ENCODE results near the gene ATXN7L2. TPM values are rescaled to one million over a fixed set of nuclear protein-coding genes. Genes with fewer than 3 reads are reported as not detected.
A peak's percentile ranks its signal among the peaks of the same experiment; 100 is the strongest.

The ATXN7L2 gene
- total RNA-seq, 2 experiments from 2014 or later: 12.4 to 14.0 TPM

DNA sequence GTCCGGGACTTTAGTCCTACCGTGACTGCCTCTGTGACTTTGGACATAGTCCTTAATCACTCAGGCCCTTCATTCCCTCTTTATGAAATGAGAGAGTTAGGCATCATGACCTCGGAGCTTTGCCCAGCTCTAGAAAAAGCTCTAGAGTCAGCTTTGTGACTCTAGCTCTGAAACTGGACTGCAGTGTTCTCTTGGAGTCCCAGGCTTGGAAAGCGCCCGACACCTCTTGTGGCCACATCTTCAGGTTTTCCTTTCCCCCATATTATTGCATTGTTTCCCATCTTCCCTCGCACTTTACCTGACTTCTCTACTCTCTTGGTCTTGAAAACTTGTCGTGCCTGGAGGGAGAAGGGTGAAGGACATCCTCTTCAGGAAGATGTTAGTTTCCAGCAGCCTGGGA is 38.3 kb downstream of the ATXN7L2 start:
- peaks cover 21% of the 10 kb centered on the region for H3K27me3 Mint-ChIP-seq
- ChIA-PET CTCF (interaction anchor here (1.3 to 46.6 kb wide), 3 partner anchors 11 to 23 kb away, joined by 3 to 1139 read pairs (median 3); partner anchors contain the start of genes AMIGO1, ATXN7L2 and CYB561D1), POLR2A (no interaction called here)
- no peak overlapping the region for H3K4me3 Mint-ChIP-seq
- no peak for DNase-seq
- no peaks in the 10 kb centered on the region for H3K36me3 Mint-ChIP-seq (ENCODE audit: low read depth)
- no peaks in the 10 kb centered on the region for H3K9me3 Mint-ChIP-seq
- H3K27ac Mint-ChIP-seq: no peak overlapping the region
- H3K4me1 Mint-ChIP-seq: peaks cover 1% of the 10 kb centered on the region

- CTCF ChIA-PET: interaction anchor here (1.6 to 46.6 kb wide), 2 partner anchors 9 to 25 kb away, joined by 8 to 1139 read pairs; partner anchors contain the start of genes AMIGO1, ATXN7L2 and CYB561D1
- no peaks in the 10 kb centered on the region for H3K9me3 Mint-ChIP-seq
- peaks cover 2% of the 10 kb centered on the region for H3K4me1 Mint-ChIP-seq
- no peak for DNase-seq
- H3K4me3 Mint-ChIP-seq: no peak overlapping the region
- no peaks in the 10 kb centered on the region for H3K36me3 Mint-ChIP-seq (ENCODE audit: low read depth)
- no peak overlapping the region for H3K27ac Mint-ChIP-seq
- POLR2A ChIA-PET: no interaction called here
- H3K27me3 Mint-ChIP-seq: peaks cover 21% of the 10 kb centered on the region
Observed at GRCh38 chr1:109523706-109524105, 40.0 kb downstream of the ATXN7L2 start.

DNA sequence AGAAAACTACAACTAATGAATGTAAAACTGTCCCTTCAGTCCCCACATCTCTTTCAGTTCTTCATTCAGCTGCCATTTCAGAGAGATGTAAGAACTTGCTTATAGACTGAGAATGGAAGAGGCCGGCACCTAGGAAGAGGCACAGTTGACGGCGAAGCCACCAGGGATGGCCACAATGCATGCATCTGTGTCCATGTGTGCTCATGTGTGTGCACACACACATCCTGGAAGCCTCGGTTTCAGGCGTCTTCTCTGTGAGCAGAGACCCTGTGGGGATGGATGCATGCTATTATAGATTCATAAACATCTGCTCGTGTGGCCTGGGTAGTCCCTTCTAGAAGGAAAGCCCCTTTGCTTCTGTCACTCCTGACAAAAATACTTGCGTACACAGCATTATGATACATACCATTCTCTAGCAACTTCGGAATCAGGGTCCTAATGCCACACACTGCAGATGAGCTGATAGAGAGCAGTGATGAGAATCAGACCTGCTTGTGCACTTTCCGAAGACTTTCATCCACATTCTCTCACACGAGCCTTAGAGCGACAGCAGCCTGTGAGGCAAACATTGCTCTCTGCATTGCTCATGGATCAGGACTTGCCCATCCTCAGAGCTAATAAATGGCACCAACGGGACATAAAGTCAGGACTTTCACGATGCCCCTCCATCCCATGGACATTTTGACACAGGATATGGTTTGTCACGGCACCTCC is 43.5 kb downstream of the ATXN7L2 start:
- DNase-seq: no peak
- no peaks in the 10 kb centered on the region for H3K36me3 Mint-ChIP-seq (ENCODE audit: low read depth)
- peaks cover 10% of the 10 kb centered on the region for H3K27me3 Mint-ChIP-seq
- peaks cover 32% of the 10 kb centered on the region for H3K4me1 Mint-ChIP-seq
- H3K4me3 Mint-ChIP-seq: no peak overlapping the region
- H3K27ac Mint-ChIP-seq: no peak overlapping the region
- ChIA-PET CTCF (interaction anchor here (0.7 to 46.6 kb wide), 3 partner anchors 19 to 489 kb away, joined by 4 to 1139 read pairs (median 7); partner anchors contain the start of genes AMIGO1, ATXN7L2 and CYB561D1), POLR2A (no interaction called here)
- H3K9me3 Mint-ChIP-seq: no peaks in the 10 kb centered on the region

DNA sequence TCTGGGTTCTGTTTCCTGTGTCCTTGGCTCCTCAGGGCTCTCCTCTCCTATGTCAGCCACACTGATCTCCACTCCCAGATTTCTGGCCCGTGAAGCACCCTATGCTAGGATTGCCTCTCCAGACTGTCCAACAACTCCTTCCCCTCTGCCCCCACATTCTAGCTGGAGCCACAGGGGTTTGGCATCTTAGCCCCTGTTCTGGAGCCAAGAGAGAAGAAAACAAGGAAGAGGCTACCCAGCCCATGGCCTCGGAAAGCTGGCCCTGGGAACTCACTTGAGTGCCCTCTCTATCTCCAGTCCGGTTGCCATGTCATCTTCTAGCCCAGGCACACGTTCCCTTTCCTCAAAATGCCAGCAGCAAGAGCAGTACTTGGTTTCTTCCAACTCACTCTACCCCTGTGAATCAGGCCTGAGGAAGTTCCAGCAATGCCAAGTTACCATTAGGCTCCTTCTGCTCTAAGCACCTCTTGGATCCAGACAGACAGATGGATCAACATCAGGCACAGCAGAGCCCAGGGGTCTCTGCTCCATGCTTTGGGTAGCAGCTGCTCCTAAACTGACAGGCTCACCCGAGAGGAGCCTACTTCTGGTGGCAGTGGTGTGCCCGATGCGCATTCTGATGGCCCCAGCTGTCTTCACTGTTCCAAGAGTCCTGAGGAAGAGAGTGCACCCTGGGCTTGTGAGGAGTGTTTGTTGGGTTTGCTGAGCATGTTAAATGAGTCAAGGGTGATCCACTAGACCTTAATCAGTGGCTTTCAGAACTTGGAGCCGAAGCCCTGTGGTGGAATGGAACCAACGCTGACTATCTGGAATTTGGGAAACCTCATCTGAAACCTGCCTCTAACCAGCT is 44.4 kb downstream of the ATXN7L2 start:
- no peak overlapping the region for H3K27ac Mint-ChIP-seq
- no peak overlapping the region for H3K4me3 Mint-ChIP-seq
- POLR2A ChIA-PET: no interaction called here

GRCh38 chr1:109528712-109529111 is 45.0 kb downstream of the ATXN7L2 start:
- H3K4me1 Mint-ChIP-seq: peaks cover 39% of the 10 kb centered on the region
- no peaks in the 10 kb centered on the region for H3K9me3 Mint-ChIP-seq
- H3K4me3 Mint-ChIP-seq: no peak overlapping the region
- no peaks in the 10 kb centered on the region for H3K36me3 Mint-ChIP-seq (ENCODE audit: low read depth)
- H3K27ac Mint-ChIP-seq: no peak overlapping the region
- H3K27me3 Mint-ChIP-seq: peaks cover 5% of the 10 kb centered on the region
- CTCF ChIA-PET: interaction anchor here (0.9 to 46.6 kb wide), 6 partner anchors 9 to 103 kb away, joined by 3 to 1139 read pairs (median 4); partner anchors contain the start of genes AMIGO1, ATXN7L2 and CYB561D1
- POLR2A ChIA-PET: no interaction called here
- DNase-seq: no peak

More for the DNA sequence above, 44.4 kb downstream of the ATXN7L2 start:
- Mint-ChIP-seq H3K9me3 (no peaks in the 10 kb centered on the region), H3K36me3 (ENCODE audit: low read depth) (no peaks in the 10 kb centered on the region), H3K4me1 (peaks cover 38% of the 10 kb centered on the region), H3K27me3 (peaks cover 5% of the 10 kb centered on the region)
- CTCF ChIA-PET: interaction anchor here (0.9 to 46.6 kb wide), 5 partner anchors 9 to 103 kb away, joined by 3 to 1139 read pairs (median 4); partner anchors contain the start of genes AMIGO1, ATXN7L2 and CYB561D1
- no peak for DNase-seq

DNA sequence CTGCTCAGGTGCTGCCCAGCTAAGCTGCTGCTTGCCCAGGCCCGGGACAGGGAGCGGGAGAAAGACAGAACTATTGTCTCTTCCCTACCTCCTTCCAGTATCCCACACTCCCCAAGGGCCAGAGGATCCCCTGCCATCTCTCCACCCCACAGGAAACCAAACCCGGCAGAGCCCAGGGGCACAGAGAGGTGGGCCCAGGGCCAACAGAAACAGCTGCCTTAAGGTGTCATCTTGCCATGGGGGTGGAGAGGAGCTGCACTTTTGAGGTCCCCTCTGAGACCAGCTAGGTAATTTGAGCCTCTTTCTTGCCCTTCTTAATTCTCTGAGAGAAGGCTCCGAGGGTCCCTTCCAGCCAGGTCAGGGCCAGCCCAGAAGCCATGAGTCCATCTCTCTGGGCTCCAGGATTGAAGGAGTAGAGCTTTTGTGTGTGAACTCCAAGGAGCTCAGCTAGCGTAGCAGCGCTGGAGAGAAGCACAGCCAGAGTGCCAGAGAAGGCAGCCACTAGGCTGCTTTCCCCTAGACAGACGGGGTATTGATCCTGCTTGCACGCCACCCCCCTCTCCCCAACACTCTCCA is 46.3 kb downstream of the ATXN7L2 start:
- CTCF ChIA-PET: interaction anchor here (0.7 to 46.6 kb wide), 7 partner anchors 9 to 432 kb away, joined by 3 to 1139 read pairs (median 3); partner anchors contain the start of genes AMIGO1, ATXN7L2 and CYB561D1
- no peak for DNase-seq

GRCh38 chr1:109530457-109531087 is 46.9 kb downstream of the ATXN7L2 start:
- Mint-ChIP-seq H3K27ac (peak overlapping the region; percentile 96), H3K36me3 (ENCODE audit: low read depth) (no peaks in the 10 kb centered on the region), H3K27me3 (peaks cover 5% of the 10 kb centered on the region), H3K4me3 (peak overlapping the region; percentile 17), H3K9me3 (no peaks in the 10 kb centered on the region), H3K4me1 (peaks cover 39% of the 10 kb centered on the region)
- ChIA-PET CTCF (interaction anchor here (1.0 to 46.6 kb wide), 5 partner anchors 8 to 431 kb away, joined by 3 to 1139 read pairs (median 4); partner anchors contain the start of genes AMIGO1, ATXN7L2 and CYB561D1), POLR2A (no interaction called here)
- no peak for DNase-seq

More for the DNA sequence above, 46.3 kb downstream of the ATXN7L2 start:
- POLR2A ChIA-PET: no interaction called here
- Mint-ChIP-seq H3K9me3 (no peaks in the 10 kb centered on the region), H3K36me3 (ENCODE audit: low read depth) (no peaks in the 10 kb centered on the region), H3K27ac (peak overlapping the region; percentile 96), H3K4me3 (no peak overlapping the region), H3K27me3 (peaks cover 5% of the 10 kb centered on the region), H3K4me1 (peaks cover 39% of the 10 kb centered on the region)

GRCh38 chr1:109531380-109531779 is 47.7 kb downstream of the ATXN7L2 start:
- Mint-ChIP-seq H3K27ac (peak overlapping the region; percentile 96), H3K4me1 (peaks cover 39% of the 10 kb centered on the region), H3K9me3 (no peaks in the 10 kb centered on the region), H3K4me3 (peak overlapping the region; percentile 17), H3K27me3 (peaks cover 2% of the 10 kb centered on the region), H3K36me3 (ENCODE audit: low read depth) (no peaks in the 10 kb centered on the region)
- DNase-seq: no peak
- ChIA-PET POLR2A (interaction anchor here (1.4 kb wide), 1 partner anchor 29 kb away, joined by 4 read pairs; no protein-coding TSS in a partner anchor), CTCF (interaction anchor here (0.9 to 46.6 kb wide), 35 partner anchors 11 to 453 kb away, joined by 3 to 1139 read pairs (median 6); partner anchors contain the start of genes AHCYL1, AMIGO1, AMPD2 and ATXN7L2)

GRCh38 chr1:109531826-109532364 is 48.2 kb downstream of the ATXN7L2 start:
- peak overlapping the region; percentile 96 for H3K27ac Mint-ChIP-seq
- ChIA-PET POLR2A (interaction anchor here (1.4 kb wide), 1 partner anchor 30 kb away, joined by 4 read pairs; no protein-coding TSS in a partner anchor), CTCF (interaction anchor here (0.6 to 46.6 kb wide), 53 partner anchors 8 to 839 kb away, joined by 3 to 1139 read pairs (median 5); partner anchors contain the start of genes AHCYL1, AMIGO1, AMPD2 and ATXN7L2)
- no peak for DNase-seq
- H3K27me3 Mint-ChIP-seq: no peaks in the 10 kb centered on the region
- H3K9me3 Mint-ChIP-seq: no peaks in the 10 kb centered on the region
- H3K4me3 Mint-ChIP-seq: peak overlapping the region; percentile 40
- H3K36me3 Mint-ChIP-seq (ENCODE audit: low read depth): no peaks in the 10 kb centered on the region
- H3K4me1 Mint-ChIP-seq: peaks cover 39% of the 10 kb centered on the region

DNA sequence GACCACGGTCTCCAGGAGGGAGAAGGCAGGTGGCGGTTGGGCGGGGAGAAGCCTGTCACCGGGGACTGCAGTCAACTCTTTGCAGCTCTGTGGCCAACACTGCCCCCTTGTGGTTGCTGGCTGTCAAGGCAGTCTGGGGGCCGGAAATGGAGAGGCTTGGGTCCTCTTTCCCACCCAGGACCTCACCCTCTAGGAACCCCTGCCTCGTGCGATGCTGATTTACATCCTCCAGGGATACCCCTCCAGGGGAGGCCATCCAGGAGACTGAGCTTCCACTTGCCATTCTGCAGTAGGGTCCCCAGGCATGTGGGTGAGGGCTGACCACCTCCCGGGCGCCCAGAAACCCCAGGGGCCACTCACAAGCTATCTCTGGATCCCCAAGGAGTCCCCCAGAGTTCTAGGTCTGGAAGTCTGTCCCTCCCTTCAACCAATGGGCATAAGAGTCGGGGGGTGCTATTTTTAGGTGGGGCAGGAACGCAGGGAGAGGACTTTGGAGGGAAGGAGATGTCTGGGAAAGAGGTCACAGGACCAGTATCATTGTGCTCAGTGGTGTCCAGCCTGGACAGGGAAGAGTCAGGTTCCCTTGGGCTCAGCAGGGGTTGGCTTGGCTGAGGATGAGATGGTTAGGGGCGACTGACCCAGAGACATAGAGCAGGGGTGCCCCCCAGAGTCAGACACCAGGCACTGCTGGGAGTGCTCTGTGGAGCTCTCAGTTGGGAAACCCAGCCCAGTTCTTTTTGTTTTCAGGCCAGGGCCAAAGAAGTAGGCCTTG is 48.8 kb downstream of the ATXN7L2 start:
- Mint-ChIP-seq H3K27me3 (no peaks in the 10 kb centered on the region), H3K9me3 (no peaks in the 10 kb centered on the region), H3K4me3 (peak overlapping the region; percentile 40), H3K27ac (peak overlapping the region; percentile 96), H3K4me1 (peaks cover 37% of the 10 kb centered on the region), H3K36me3 (ENCODE audit: low read depth) (no peaks in the 10 kb centered on the region)
- POLR2A ChIA-PET: interaction anchor here (1.4 kb wide), 1 partner anchor 30 kb away, joined by 4 read pairs; no protein-coding TSS in a partner anchor
- peak; percentile 94 for DNase-seq
- CTCF ChIA-PET: interaction anchor here (0.6 to 46.6 kb wide), 65 partner anchors 9 to 840 kb away, joined by 3 to 1139 read pairs (median 4); partner anchors contain the start of genes AHCYL1, AMIGO1, AMPD2 and ATXN7L2

Measured in activated CD4-positive, alpha-beta T cell treated with anti-CD3 and anti-CD28 coated beads, Interleukin-2, amount 10 ng/mL, durations not matched to agents 7 days and 5 days (primary cell).